GM12891 (cell line): ENCODE measurements around the gene ZNF600.

ENCODE experiments used
- POLR2A ChIP-seq: IDR thresholded peaks from 2 replicates; pipeline ENCODE4 v1.6.1; 2011; ENCODE audit warnings: low read depth, low read length, control low read depth
- POLR2AphosphoS5 ChIP-seq: IDR thresholded peaks from 2 replicates; pipeline ENCODE4 v1.6.1; 2011; ENCODE audit warnings: low read depth, low read length, control low read depth
- SPI1 ChIP-seq: IDR thresholded peaks from 2 replicates; pipeline ENCODE4 v1.6.1; 2011; ENCODE audit warnings: low read depth, low read length, control low read depth

- TF ChIP-seq POLR2AphosphoS5 (no peak), POLR2A (no peak), SPI1 (no peak)
Observed at GRCh38 chr19:52734331-52734892, 52.2 kb downstream of the ZNF600 start.
